Measurements from ENCODE around the gene NAT10.

Gene NAT10

DNA sequence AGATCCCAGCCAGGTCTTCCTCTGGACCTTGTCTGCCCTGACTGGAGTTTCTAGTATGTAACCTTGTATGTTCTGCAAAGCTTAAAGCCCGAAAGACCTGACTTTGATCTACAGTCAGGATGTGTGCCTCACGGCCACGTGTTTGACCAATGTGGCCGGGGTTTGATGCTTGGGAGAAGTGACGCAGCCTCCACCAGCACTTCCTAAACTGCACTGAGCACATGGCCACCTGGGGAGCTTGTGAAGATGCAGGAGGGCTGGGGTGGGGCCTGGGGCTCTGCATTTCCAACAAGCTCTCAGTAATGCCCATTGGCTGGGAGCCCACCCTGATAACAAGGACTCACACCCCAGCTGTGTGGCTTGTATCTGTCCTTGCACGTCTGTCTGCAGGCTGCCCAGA is 53.2 kb downstream of the NAT10 start:
- Histone ChIP-seq H3K27me3 (ENCODE audit: insufficient read depth, low read length) (no peaks in the 10 kb centered on the region), H2AFZ (ENCODE audit: low read depth, low read length) (no peak overlapping the region), H3K36me3 (ENCODE audit: insufficient read depth, low read length) (peaks cover 9% of the 10 kb centered on the region), H3K9me3 (ENCODE audit: low read length) (no peaks in the 10 kb centered on the region), H3K4me1 (ENCODE audit: insufficient read depth, low read length) (no peaks in the 10 kb centered on the region), H3K4me3 (ENCODE audit: low read length) (no peak overlapping the region)

DNA sequence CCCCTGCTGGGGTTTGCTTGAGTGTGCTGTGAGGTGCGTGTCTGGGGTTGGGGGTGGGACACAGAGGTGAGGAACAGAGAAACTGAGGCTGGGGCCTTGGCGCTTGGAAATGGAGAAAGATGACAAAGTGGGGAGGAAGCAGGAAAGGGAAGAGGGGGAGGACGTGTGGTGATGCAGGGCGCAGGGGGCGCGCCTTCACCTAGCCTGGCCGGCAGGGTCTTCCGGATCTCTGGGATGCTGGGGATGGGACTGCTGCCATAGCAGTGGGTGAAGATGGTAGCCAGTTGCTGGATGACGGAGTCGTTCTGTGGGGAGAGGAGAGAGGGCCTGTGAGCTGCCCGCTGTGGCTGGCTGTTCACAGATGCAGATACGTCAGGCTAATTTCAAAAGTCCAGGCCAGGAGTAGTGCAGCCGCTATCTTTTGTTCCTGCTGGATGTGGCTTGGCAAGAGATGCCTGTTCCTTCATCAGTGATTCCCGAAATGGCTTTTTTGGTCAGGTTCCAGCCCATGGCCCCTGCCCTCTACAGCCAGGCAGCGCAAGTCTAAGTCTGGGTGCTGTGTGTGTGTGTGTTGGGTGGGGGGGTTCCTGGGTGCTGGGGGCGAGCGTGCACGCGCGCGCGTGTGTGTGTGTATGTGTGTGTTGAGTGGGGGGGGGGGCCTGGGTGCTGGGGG is 54.8 kb downstream of the NAT10 start:
- Histone ChIP-seq H3K27me3 (ENCODE audit: insufficient read depth, low read length) (no peaks in the 10 kb centered on the region), H3K36me3 (ENCODE audit: insufficient read depth, low read length) (peaks cover 6% of the 10 kb centered on the region), H3K4me3 (ENCODE audit: low read length) (no peak overlapping the region), H3K4me1 (ENCODE audit: insufficient read depth, low read length) (no peaks in the 10 kb centered on the region), H2AFZ (ENCODE audit: low read depth, low read length) (no peak overlapping the region), H3K9me3 (ENCODE audit: low read length) (no peaks in the 10 kb centered on the region)

DNA sequence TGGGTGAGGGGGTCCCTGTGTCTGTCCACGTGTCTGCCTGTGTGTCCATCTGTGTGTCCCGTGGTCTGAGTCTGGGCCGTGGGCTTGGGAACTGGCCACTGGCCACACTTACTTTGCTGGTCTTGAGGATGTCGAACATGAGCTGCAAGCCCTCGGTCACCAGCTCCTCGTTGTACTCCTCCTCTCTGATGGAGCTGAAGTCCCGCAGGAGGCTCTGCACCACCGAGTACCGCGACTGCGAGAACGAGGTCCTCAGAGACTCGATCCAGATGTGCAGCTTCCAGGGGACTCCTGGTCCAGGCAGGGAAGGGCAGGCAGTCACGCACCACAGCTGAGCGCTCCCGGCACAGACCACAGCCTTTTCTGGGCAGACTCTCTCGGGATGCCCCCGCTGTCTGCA is 55.4 kb downstream of the NAT10 start:
- H3K27me3 ChIP-seq (ENCODE audit: insufficient read depth, low read length) = no peaks in the 10 kb centered on the region
- peaks cover 6% of the 10 kb centered on the region for H3K36me3 ChIP-seq (ENCODE audit: insufficient read depth, low read length)
- H3K4me1 ChIP-seq (ENCODE audit: insufficient read depth, low read length) = no peaks in the 10 kb centered on the region
- H3K4me3 ChIP-seq (ENCODE audit: low read length) = no peak overlapping the region
- no peaks in the 10 kb centered on the region for H3K9me3 ChIP-seq (ENCODE audit: low read length)
- H2AFZ ChIP-seq (ENCODE audit: low read depth, low read length) = no peak overlapping the region

DNA sequence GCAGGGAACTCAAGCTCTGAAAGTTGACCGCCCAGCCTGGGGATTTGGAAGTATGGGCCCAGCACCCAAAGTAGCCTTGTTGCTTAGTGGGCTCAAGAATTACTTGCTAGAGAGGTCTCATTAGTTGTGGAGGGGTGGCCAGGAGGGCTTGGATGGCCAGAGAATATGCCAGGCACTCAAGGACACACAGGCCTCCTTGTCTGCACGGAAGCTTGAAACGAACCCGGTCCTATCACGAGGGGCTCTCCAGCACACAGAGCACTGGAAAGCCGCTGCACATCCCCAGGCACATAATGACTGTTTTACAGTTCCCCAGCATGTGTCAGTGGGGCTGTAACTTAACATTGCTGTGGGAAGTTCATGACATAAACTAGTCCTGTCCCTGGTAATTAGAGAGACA is 55.9 kb downstream of the NAT10 start:
- no peaks in the 10 kb centered on the region for H3K27me3 ChIP-seq (ENCODE audit: insufficient read depth, low read length)
- peaks cover 6% of the 10 kb centered on the region for H3K36me3 ChIP-seq (ENCODE audit: insufficient read depth, low read length)
- no peak overlapping the region for H3K4me3 ChIP-seq (ENCODE audit: low read length)
- no peaks in the 10 kb centered on the region for H3K4me1 ChIP-seq (ENCODE audit: insufficient read depth, low read length)
- H2AFZ ChIP-seq (ENCODE audit: low read depth, low read length) = no peak overlapping the region
- H3K9me3 ChIP-seq (ENCODE audit: low read length) = no peaks in the 10 kb centered on the region

DNA sequence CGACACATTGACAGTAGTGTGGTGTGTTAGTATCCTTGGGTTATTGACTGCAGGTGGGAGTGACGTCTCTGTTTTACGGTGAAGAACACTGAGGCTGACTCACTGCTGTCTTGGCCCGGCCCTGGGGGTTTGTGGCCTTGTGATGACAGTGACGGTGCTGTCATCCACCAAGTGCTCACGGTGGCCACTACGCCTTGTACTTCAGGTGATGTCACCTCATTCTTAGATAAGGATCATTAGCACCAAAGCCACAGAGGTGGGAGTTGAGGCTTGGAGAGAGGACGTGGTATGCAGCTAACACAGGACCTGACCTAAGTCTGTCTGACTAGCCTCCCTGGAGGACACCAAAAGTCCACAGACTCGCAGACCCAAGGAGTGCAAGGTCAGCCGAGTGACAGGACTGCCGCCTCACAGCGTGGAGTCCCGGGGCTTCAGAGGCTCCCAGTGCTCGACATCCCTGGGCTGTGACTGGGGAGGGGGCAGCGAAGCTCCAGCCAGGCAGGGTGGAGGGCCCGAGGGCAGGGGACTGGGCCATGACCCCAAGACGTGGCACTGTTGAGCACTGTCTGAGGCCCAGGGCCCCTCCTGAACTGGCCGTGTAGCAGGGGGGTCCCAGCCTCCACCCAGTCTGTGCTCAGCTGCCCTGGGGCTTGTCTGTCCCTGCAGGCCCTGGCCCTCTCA is 56.5 kb downstream of the NAT10 start:
- Histone ChIP-seq H3K9me3 (ENCODE audit: low read length) (no peaks in the 10 kb centered on the region), H3K27me3 (ENCODE audit: insufficient read depth, low read length) (no peaks in the 10 kb centered on the region), H2AFZ (ENCODE audit: low read depth, low read length) (no peak overlapping the region), H3K36me3 (ENCODE audit: insufficient read depth, low read length) (peaks cover 6% of the 10 kb centered on the region), H3K4me1 (ENCODE audit: insufficient read depth, low read length) (no peaks in the 10 kb centered on the region), H3K4me3 (ENCODE audit: low read length) (no peak overlapping the region)

DNA sequence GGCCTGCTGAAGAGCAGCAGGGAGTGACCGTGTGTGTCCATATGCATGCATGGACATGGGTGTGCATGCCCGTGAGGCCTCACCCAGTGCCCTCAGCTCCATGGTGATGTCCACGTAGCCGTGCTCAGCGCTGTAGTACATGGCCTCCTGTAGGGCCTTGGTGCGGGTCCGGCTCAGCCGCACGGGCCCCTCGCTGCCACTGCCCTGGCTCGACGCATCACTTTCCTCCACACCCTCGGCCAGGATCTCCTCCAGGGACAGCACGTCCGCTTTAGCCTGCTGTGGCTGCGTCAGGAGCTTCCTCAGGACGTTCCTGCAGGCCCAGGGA is 57.0 kb downstream of the NAT10 start:
- Histone ChIP-seq H3K4me3 (ENCODE audit: low read length) (no peak overlapping the region), H3K9me3 (ENCODE audit: low read length) (no peaks in the 10 kb centered on the region), H3K36me3 (ENCODE audit: insufficient read depth, low read length) (peaks cover 6% of the 10 kb centered on the region), H3K27me3 (ENCODE audit: insufficient read depth, low read length) (no peaks in the 10 kb centered on the region), H3K4me1 (ENCODE audit: insufficient read depth, low read length) (no peaks in the 10 kb centered on the region), H2AFZ (ENCODE audit: low read depth, low read length) (no peak overlapping the region)

DNA sequence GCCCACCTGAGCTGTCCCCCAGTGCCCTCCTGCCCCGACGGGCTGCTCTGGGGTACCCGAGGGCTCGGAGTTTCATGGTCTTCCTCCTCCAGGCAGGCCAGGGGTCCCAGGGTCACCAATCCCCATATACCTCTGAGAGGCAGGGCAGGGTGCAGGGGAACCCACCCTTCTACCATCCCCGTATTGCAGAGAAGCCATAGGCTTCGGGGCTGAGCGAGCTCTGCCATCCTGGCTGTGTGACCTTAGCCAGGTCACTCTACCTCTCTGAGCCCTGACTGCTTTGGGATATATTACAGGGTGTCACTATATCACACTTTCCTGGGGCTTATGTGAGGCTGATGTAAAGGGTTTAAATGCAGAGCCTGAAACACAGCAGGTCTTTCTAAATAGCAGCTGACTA is 57.4 kb downstream of the NAT10 start:
- no peaks in the 10 kb centered on the region for H3K9me3 ChIP-seq (ENCODE audit: low read length)
- H3K4me3 ChIP-seq (ENCODE audit: low read length) = no peak overlapping the region
- no peaks in the 10 kb centered on the region for H3K4me1 ChIP-seq (ENCODE audit: insufficient read depth, low read length)
- no peaks in the 10 kb centered on the region for H3K27me3 ChIP-seq (ENCODE audit: insufficient read depth, low read length)
- H2AFZ ChIP-seq (ENCODE audit: low read depth, low read length) = no peak overlapping the region
- peaks cover 6% of the 10 kb centered on the region for H3K36me3 ChIP-seq (ENCODE audit: insufficient read depth, low read length)

DNA sequence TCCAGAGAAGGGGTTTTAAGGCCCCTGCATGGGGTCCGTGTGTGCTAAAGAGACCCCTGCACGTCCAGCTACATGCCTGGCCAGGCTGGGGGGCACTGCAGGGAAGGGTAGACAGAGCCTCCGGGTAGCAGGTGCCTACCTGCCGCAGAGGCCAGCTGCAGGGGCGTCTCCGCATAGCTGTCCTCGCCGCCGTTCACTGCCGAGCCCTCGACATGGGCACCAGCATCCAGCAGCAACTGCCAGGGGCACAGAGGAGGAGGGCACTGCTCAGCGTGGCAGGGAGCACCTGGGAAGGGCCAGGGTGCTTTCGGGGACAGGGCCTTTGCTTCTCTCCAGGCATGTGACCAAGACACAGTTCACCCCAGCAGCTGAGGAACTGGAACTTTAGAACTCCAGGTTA is 59.7 kb downstream of the NAT10 start:
- Histone ChIP-seq H3K36me3 (ENCODE audit: insufficient read depth, low read length) (peaks cover 3% of the 10 kb centered on the region), H3K9me3 (ENCODE audit: low read length) (no peaks in the 10 kb centered on the region), H3K27me3 (ENCODE audit: insufficient read depth, low read length) (no peaks in the 10 kb centered on the region), H3K4me1 (ENCODE audit: insufficient read depth, low read length) (no peaks in the 10 kb centered on the region), H2AFZ (ENCODE audit: low read depth, low read length) (no peak overlapping the region), H3K4me3 (ENCODE audit: low read length) (no peak overlapping the region)

DNA sequence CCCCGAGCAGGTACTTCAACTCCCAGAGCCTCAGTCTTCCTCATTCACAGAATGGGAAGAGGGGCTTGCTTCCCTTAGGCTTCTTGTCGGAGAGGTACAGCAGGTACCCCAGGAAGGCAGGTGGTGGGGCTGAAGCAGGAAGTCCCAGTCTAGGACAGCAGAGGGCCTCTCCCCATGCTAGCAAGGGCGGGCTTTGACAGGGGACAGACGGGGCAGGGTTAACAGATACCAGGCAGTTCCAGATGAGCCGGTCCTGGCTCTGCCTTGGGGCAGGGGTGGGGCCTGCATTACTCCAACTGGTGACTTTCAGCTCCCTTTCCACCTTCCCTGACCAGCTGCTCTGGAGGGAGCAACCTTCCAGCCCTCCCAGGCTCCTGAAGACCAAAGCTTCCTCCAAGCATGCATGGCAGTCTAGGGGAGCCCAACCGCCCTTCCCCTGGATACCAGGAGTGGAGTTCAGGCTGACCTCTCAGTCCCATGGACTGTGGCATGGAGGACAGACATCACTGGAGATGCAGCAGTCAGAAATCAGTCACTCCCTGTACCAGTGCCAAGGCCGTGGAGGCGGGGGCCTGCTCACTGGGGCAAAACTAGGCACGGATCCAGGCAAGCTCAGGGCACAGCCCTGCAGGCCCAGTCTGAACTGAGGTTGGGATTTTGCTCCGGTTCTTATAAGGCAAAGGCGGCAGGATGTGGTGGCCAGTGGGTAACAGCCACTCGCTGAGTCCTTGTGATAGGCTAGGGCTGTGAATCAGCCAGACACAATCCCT is 60.5 kb downstream of the NAT10 start:
- Histone ChIP-seq H3K36me3 (ENCODE audit: insufficient read depth, low read length) (peaks cover 3% of the 10 kb centered on the region), H3K27me3 (ENCODE audit: insufficient read depth, low read length) (no peaks in the 10 kb centered on the region), H3K4me1 (ENCODE audit: insufficient read depth, low read length) (no peaks in the 10 kb centered on the region), H3K4me3 (ENCODE audit: low read length) (no peak overlapping the region), H3K9me3 (ENCODE audit: low read length) (no peaks in the 10 kb centered on the region), H2AFZ (ENCODE audit: low read depth, low read length) (no peak overlapping the region)

DNA sequence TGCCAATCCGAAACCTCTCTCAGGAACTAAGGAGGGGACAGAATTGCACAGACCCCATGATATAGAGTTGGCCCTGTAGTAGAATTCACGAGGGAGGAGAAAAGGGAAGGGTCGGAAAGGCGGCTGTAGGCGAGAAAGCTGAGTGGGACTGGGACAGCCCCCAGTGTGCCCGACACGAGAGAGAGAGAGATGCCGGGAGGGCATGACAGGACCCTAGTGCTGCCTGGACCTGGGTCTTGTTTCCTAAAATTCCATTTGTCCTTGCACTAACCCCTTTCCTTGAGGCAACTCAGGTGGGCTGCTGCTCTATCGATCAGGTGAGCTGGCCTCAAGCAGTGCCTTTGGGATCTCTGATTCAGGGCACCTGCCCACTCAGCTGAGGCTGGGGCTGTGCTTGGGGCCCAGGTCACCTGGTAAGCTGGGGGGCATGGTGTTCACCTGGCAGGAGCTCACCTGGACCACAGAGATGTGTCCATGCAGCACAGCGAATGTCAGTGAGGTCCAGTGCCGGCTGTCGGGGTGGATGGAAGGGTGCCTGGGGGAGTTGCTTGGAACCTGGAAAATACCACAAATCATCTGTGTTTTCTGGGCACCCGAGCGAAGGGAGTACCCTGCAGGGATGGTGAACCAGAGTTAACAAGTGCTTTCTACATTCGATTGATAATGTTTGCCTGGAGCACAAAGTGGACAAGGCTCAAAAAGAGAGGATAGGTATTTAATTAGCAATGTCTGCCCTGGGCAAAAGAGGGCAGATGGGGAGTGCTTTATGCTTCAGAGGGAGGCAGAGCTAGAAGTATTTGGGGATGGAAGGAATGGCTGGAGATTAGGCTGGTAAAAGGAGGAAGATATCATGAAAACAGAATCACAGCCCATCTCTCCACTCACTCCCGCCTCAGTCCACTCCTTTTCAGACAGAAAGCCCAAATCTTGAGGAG is 61.6 kb downstream of the NAT10 start:
- no peaks in the 10 kb centered on the region for H3K4me1 ChIP-seq (ENCODE audit: insufficient read depth, low read length)
- H3K36me3 ChIP-seq (ENCODE audit: insufficient read depth, low read length) = peaks cover 3% of the 10 kb centered on the region
- no peaks in the 10 kb centered on the region for H3K9me3 ChIP-seq (ENCODE audit: low read length)

DNA sequence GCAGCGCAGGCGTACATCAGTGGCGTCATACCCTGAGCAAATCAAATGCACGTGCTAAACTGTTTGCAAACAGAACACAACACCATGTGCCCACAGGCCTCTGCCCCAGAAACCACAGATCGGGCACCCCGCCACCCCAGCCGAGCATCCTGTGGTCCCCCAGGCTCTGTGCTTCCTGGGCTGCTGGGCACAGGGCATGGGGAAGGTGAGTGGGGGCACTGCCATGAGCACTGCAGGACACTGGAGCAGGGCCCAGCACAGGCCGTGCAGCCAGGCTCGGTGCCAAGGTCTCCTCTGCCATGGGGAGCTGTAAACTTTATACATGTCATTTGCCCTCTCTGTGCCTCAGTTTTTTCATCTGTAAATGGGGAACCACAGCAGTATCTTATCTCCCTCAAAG is 62.5 kb downstream of the NAT10 start:
- Histone ChIP-seq H3K4me1 (ENCODE audit: insufficient read depth, low read length) (no peaks in the 10 kb centered on the region), H3K36me3 (ENCODE audit: insufficient read depth, low read length) (peaks cover 3% of the 10 kb centered on the region), H3K4me3 (ENCODE audit: low read length) (no peak overlapping the region), H2AFZ (ENCODE audit: low read depth, low read length) (no peak overlapping the region), H3K9me3 (ENCODE audit: low read length) (no peaks in the 10 kb centered on the region), H3K27me3 (ENCODE audit: insufficient read depth, low read length) (no peaks in the 10 kb centered on the region)

More for the DNA sequence above, 61.6 kb downstream of the NAT10 start:
- Histone ChIP-seq H3K4me3 (ENCODE audit: low read length) (no peak overlapping the region), H3K27me3 (ENCODE audit: insufficient read depth, low read length) (no peaks in the 10 kb centered on the region), H2AFZ (ENCODE audit: low read depth, low read length) (no peak overlapping the region)

DNA sequence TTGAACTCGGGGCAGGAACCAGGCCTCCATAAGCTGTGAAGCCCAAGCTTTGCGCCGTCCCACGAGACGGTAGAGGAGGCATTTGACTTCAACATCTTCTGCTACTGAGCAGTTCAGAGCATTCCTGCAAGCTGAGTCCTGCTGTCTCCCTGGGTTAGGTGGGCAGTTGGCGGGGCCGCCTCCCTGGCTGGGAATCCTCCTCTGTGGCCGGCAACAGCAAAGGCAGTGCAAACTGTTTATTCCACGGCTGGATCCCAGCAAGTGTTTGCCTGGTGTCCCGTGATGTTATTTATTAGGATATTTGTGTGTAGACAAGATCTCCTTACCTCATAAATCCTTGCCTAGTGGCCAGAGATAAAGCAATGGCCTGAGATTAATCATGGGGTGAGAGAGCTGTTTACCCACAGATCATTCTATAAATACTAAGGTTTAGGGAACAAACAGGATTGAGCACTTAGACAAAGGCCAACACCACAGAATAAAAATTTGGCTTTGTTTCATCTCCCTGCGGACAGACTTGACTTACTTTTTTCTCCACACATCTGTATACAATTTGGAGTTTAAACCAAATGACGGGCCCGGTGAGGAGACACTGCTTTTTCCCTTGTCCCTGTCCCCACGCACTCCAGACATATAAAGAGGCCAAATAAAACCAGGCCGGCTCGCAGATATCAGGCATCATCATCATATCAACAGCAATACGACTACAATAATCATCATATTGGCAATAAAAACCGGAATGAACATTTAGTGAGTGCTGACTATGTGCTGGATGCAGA is 63.4 kb downstream of the NAT10 start:
- Histone ChIP-seq H3K9me3 (ENCODE audit: low read length) (no peaks in the 10 kb centered on the region), H3K27me3 (ENCODE audit: insufficient read depth, low read length) (no peaks in the 10 kb centered on the region)

More for the DNA sequence above, 63.4 kb downstream of the NAT10 start:
- Histone ChIP-seq H3K4me3 (ENCODE audit: low read length) (no peak overlapping the region), H3K36me3 (ENCODE audit: insufficient read depth, low read length) (peaks cover 3% of the 10 kb centered on the region), H2AFZ (ENCODE audit: low read depth, low read length) (no peak overlapping the region), H3K4me1 (ENCODE audit: insufficient read depth, low read length) (no peaks in the 10 kb centered on the region)
